GM19043 (cell line): ENCODE results near the gene KCTD10.
"Not testable (repeated sequence)": the region's sequence is repeated elsewhere in the genome, so short reads cannot be mapped to it uniquely, and the experiment has no call there.

Source experiments
- ATAC-seq: cut with Tn5 transposase; IDR thresholded peaks from one replicate; pipeline ENCODE4 v1.9.1; 2021; ENCODE audit warnings: low read depth; ENCODE audit not compliant: unreplicated experiment

KCTD10 gene

GRCh38 chr12:109475121-109475520 is 2.0 kb downstream of the KCTD10 start:
- no peak for ATAC-seq

GRCh38 chr12:109473526-109474270 is 3.4 kb downstream of the KCTD10 start:
- not testable (repeated sequence) for ATAC-seq

GRCh38 chr12:109473006-109473405 is 4.1 kb downstream of the KCTD10 start:
- ATAC-seq, result no peak

- no peak for ATAC-seq
These were observed 7.6 kb downstream of the KCTD10 start for GRCh38 chr12:109469517-109469916.

- ATAC-seq, result no peak
These were observed 9.0 kb downstream of the KCTD10 start for GRCh38 chr12:109467978-109468676.

GRCh38 chr12:109466821-109467220 is 10.3 kb downstream of the KCTD10 start:
- no peak for ATAC-seq

- no peak for ATAC-seq
These were observed 10.8 kb downstream of the KCTD10 start for GRCh38 chr12:109466305-109466704.

GRCh38 chr12:109464642-109465351 is 12.3 kb downstream of the KCTD10 start:
- ATAC-seq, result no peak

- ATAC-seq, result no peak
These were observed 13.3 kb downstream of the KCTD10 start for GRCh38 chr12:109463756-109464155.

GRCh38 chr12:109462868-109463692 is 14.0 kb downstream of the KCTD10 start:
- ATAC-seq, result no peak

GRCh38 chr12:109461846-109462756 is 15.0 kb downstream of the KCTD10 start:
- no peak for ATAC-seq

- ATAC-seq, result no peak
These were observed 15.9 kb downstream of the KCTD10 start for GRCh38 chr12:109461049-109461845.

GRCh38 chr12:109460538-109460937 is 16.6 kb downstream of the KCTD10 start:
- ATAC-seq, result no peak

GRCh38 chr12:109459247-109459646 is 17.9 kb downstream of the KCTD10 start:
- ATAC-seq, result no peak

GRCh38 chr12:109458771-109459208 is 18.3 kb downstream of the KCTD10 start:
- ATAC-seq, result no peak

GRCh38 chr12:109458086-109458485 is 19.0 kb downstream of the KCTD10 start:
- ATAC-seq, result no peak

GRCh38 chr12:109455706-109456105 is 21.4 kb downstream of the KCTD10 start:
- ATAC-seq, result no peak

- no peak for ATAC-seq
These were observed 24.6 kb downstream of the KCTD10 start for GRCh38 chr12:109452489-109452888.

GRCh38 chr12:109451400-109451799 is 25.7 kb downstream of the KCTD10 start:
- no peak for ATAC-seq
